Stomach smooth muscle (tissue), 2 donors: Measurements from ENCODE around the gene RCSD1.

Experiments used
- H3K27ac ChIP-seq: one replicate; pipeline ENCODE4 v1.7.0; 2013; ENCODE audit warnings: mild to moderate bottlenecking, low read length, inconsistent platforms
- H3K27me3 ChIP-seq, 2 donors: one replicate each; pipeline ENCODE4 v1.7.0; 2013; ENCODE audit warnings: low read length in 2 of 2; ENCODE audit not compliant: insufficient read depth in 2 of 2, control insufficient read depth in 1 of 2
- H3K36me3 ChIP-seq, 2 donors: one replicate each; pipeline ENCODE4 v1.7.0; 2013; ENCODE audit warnings: low read length in 2 of 2; ENCODE audit not compliant: control insufficient read depth in 2 of 2, insufficient read depth in 2 of 2
- H3K4me1 ChIP-seq: one replicate; pipeline ENCODE4 v1.7.0; 2013; ENCODE audit warnings: low read length; ENCODE audit not compliant: control insufficient read depth, insufficient read depth
- H3K4me3 ChIP-seq, 2 donors: one replicate each; pipeline ENCODE4 v1.7.0; 2013; ENCODE audit warnings: low read length in 2 of 2
- H3K9ac ChIP-seq, 2 donors: one replicate each; pipeline ENCODE4 v1.7.0; 2013; ENCODE audit warnings: low read length in 2 of 2, mild to moderate bottlenecking in 1 of 2
- H3K9me3 ChIP-seq, 2 donors: one replicate each; pipeline ENCODE4 v1.7.0; 2013; ENCODE audit warnings: low read length in 2 of 2; ENCODE audit not compliant: control insufficient read depth in 2 of 2
- donor health status: healthy.
- donor health status: Pancreatic carcinoma.

Gene RCSD1

GRCh38 chr1:167694691-167695090, 64.7 kb downstream of the RCSD1 start:
- Histone ChIP-seq H3K36me3 (peaks cover 33 to 35% of the 10 kb centered on the region in 2 donors), H3K4me1 (no peaks in the 10 kb centered on the region), H3K27me3 (no peaks in the 10 kb centered on the region), H3K27ac (no peak overlapping the region), H3K9ac (no peak overlapping the region), H3K4me3 (no peak overlapping the region), H3K9me3 (no peaks in the 10 kb centered on the region)

GRCh38 chr1:167695147-167695546, 65.1 kb downstream of the RCSD1 start:
- Histone ChIP-seq H3K4me1 (no peaks in the 10 kb centered on the region), H3K27ac (no peak overlapping the region), H3K4me3 (no peak overlapping the region), H3K36me3 (peaks cover 28 to 36% of the 10 kb centered on the region in 2 donors), H3K9ac (no peak overlapping the region), H3K9me3 (no peaks in the 10 kb centered on the region), H3K27me3 (no peaks in the 10 kb centered on the region)

- Histone ChIP-seq H3K4me3 (no peak overlapping the region), H3K9ac (no peak overlapping the region), H3K4me1 (no peaks in the 10 kb centered on the region), H3K36me3 (peaks cover 21 to 34% of the 10 kb centered on the region in 2 donors), H3K9me3 (no peaks in the 10 kb centered on the region), H3K27ac (no peak overlapping the region), H3K27me3 (no peaks in the 10 kb centered on the region)
Measured at GRCh38 chr1:167695756-167696561, 65.9 kb downstream of the RCSD1 start.

GRCh38 chr1:167697667-167698141, 67.7 kb downstream of the RCSD1 start:
- H3K36me3 ChIP-seq, result peaks cover 17 to 29% of the 10 kb centered on the region in 2 donors

GRCh38 chr1:167698313-167698712, 68.3 kb downstream of the RCSD1 start:
- H3K9ac ChIP-seq, result no peak overlapping the region
- peaks cover 14 to 30% of the 10 kb centered on the region in 2 donors for H3K36me3 ChIP-seq
- H3K9me3 ChIP-seq, result no peaks in the 10 kb centered on the region
- no peak overlapping the region for H3K4me3 ChIP-seq
- no peak overlapping the region for H3K27ac ChIP-seq
- H3K4me1 ChIP-seq, result no peaks in the 10 kb centered on the region
- no peaks in the 10 kb centered on the region for H3K27me3 ChIP-seq

More at GRCh38 chr1:167697667-167698141, 67.7 kb downstream of the RCSD1 start:
- H3K27ac ChIP-seq, result no peak overlapping the region
- no peaks in the 10 kb centered on the region for H3K27me3 ChIP-seq
- no peak overlapping the region for H3K9ac ChIP-seq
- H3K4me3 ChIP-seq, result no peak overlapping the region
- no peaks in the 10 kb centered on the region for H3K4me1 ChIP-seq
- H3K9me3 ChIP-seq, result no peaks in the 10 kb centered on the region

- no peak overlapping the region for H3K27ac ChIP-seq
- no peak overlapping the region for H3K4me3 ChIP-seq
- no peaks in the 10 kb centered on the region for H3K4me1 ChIP-seq
- no peaks in the 10 kb centered on the region for H3K27me3 ChIP-seq
- peaks cover 7 to 29% of the 10 kb centered on the region in 2 donors for H3K36me3 ChIP-seq
- no peak overlapping the region for H3K9ac ChIP-seq
- H3K9me3 ChIP-seq, result no peaks in the 10 kb centered on the region
Measured at GRCh38 chr1:167701510-167701909, 71.5 kb downstream of the RCSD1 start.

GRCh38 chr1:167703557-167703956, 73.5 kb downstream of the RCSD1 start:
- Histone ChIP-seq H3K9ac (no peak overlapping the region), H3K36me3 (peaks cover 3 to 22% of the 10 kb centered on the region in 2 donors), H3K4me3 (no peak overlapping the region), H3K9me3 (no peaks in the 10 kb centered on the region), H3K27ac (no peak overlapping the region), H3K4me1 (no peaks in the 10 kb centered on the region), H3K27me3 (no peaks in the 10 kb centered on the region)

- no peaks in the 10 kb centered on the region for H3K9me3 ChIP-seq
- no peak overlapping the region for H3K9ac ChIP-seq
- H3K4me3 ChIP-seq, result no peak overlapping the region
- H3K27ac ChIP-seq, result no peak overlapping the region
- H3K36me3 ChIP-seq, result peaks cover 3 to 18% of the 10 kb centered on the region in 2 donors
- no peaks in the 10 kb centered on the region for H3K4me1 ChIP-seq
- no peaks in the 10 kb centered on the region for H3K27me3 ChIP-seq
Measured at GRCh38 chr1:167704715-167705114, 74.7 kb downstream of the RCSD1 start.

- no peak overlapping the region for H3K9ac ChIP-seq
- H3K36me3 ChIP-seq, result peaks cover 3 to 15% of the 10 kb centered on the region in 2 donors
- no peaks in the 10 kb centered on the region for H3K4me1 ChIP-seq
- no peak overlapping the region for H3K27ac ChIP-seq
- H3K9me3 ChIP-seq, result no peaks in the 10 kb centered on the region
- no peaks in the 10 kb centered on the region for H3K27me3 ChIP-seq
- no peak overlapping the region for H3K4me3 ChIP-seq
Measured at GRCh38 chr1:167705250-167705649, 75.2 kb downstream of the RCSD1 start.

- Histone ChIP-seq H3K9me3 (no peaks in the 10 kb centered on the region), H3K4me1 (no peaks in the 10 kb centered on the region), H3K4me3 (no peak overlapping the region), H3K27me3 (no peaks in the 10 kb centered on the region), H3K9ac (no peak overlapping the region), H3K27ac (no peak overlapping the region), H3K36me3 (peaks cover 3 to 15% of the 10 kb centered on the region in 2 donors)
Measured at GRCh38 chr1:167706363-167706762, 76.3 kb downstream of the RCSD1 start.
